Measurements from ENCODE around the gene CYBRD1. TPM values are rescaled to one million over a fixed set of nuclear protein-coding genes. Genes with fewer than 3 reads are reported as not detected.
A peak's percentile ranks its signal among the peaks of the same experiment; 100 is the strongest.

The CYBRD1 gene
- total RNA-seq: 100 to 1,000 TPM in 3 of 4 donors, 10 to 100 TPM in 1; 72.6 to 951 (median 674) TPM

- TF ChIP-seq POLR2A (IDR thresholded peaks at IDR 0.05) (peak; percentile 85 to 97), CTCF (IDR thresholded peaks at IDR 0.05) (no peak)
- H3K4me1 ChIP-seq: peaks cover 0 to 18% (median 8%) of the 10 kb centered on the region in 4 donors
- H3K4me3 ChIP-seq: peak within 1 kb of the TSS; percentile 55 to 98 (median 76)
- DNase-seq: peak in 2 of 3 donors; percentile 91
- no peaks in the 10 kb centered on the region for H3K9me3 ChIP-seq
- no peaks in the 10 kb centered on the region for H3K36me3 ChIP-seq
- peak within 1 kb of the TSS; percentile 75 to 96 (median 86) for H3K27ac ChIP-seq
- H3K27me3 ChIP-seq: no peaks in the 10 kb centered on the region
These were observed at the start of gene CYBRD1 for GRCh38 chr2:171522052-171522787. Gene CYBRD1, plus strand, starts transcription at chr2:171522474. Its CDS starts 72 bp downstream, at chr2:171522546.

- TF ChIP-seq CTCF (IDR thresholded peaks at IDR 0.05) (no peak), POLR2A (IDR thresholded peaks at IDR 0.05) (no peak)
- H3K27ac ChIP-seq: no peak overlapping the region
- H3K36me3 ChIP-seq: peaks cover 0 to 22% (median 0%) of the 10 kb centered on the region in 3 donors
- no peak for DNase-seq
- H3K9me3 ChIP-seq: no peaks in the 10 kb centered on the region
- H3K4me1 ChIP-seq: no peaks in the 10 kb centered on the region
- no peaks in the 10 kb centered on the region for H3K27me3 ChIP-seq
- no peak overlapping the region for H3K4me3 ChIP-seq
These were observed 46.3 kb upstream of the CYBRD1 start for GRCh38 chr2:171475979-171476378.

- no peak for DNase-seq
- Histone ChIP-seq H3K27ac (no peak overlapping the region), H3K27me3 (no peaks in the 10 kb centered on the region), H3K4me3 (no peak overlapping the region), H3K4me1 (no peaks in the 10 kb centered on the region), H3K9me3 (no peaks in the 10 kb centered on the region), H3K36me3 (peaks cover 0 to 16% (median 0%) of the 10 kb centered on the region in 3 donors)
- TF ChIP-seq CTCF (IDR thresholded peaks at IDR 0.05) (no peak), POLR2A (IDR thresholded peaks at IDR 0.05) (no peak)
These were observed 43.9 kb upstream of the CYBRD1 start for GRCh38 chr2:171478345-171478744.

- H3K27ac ChIP-seq: no peak overlapping the region
- H3K27me3 ChIP-seq: no peaks in the 10 kb centered on the region
- H3K4me1 ChIP-seq: no peaks in the 10 kb centered on the region
- no peak for DNase-seq
- H3K36me3 ChIP-seq: peaks cover 0 to 16% (median 0%) of the 10 kb centered on the region in 3 donors
- H3K9me3 ChIP-seq: no peaks in the 10 kb centered on the region
- H3K4me3 ChIP-seq: no peak overlapping the region
- TF ChIP-seq POLR2A (IDR thresholded peaks at IDR 0.05): no peak
- TF ChIP-seq CTCF (IDR thresholded peaks at IDR 0.05): no peak
These were observed 43.0 kb upstream of the CYBRD1 start for GRCh38 chr2:171479154-171479814.

- TF ChIP-seq POLR2A (IDR thresholded peaks at IDR 0.05) (no peak), CTCF (IDR thresholded peaks at IDR 0.05) (no peak)
- H3K27me3 ChIP-seq: no peaks in the 10 kb centered on the region
- no peaks in the 10 kb centered on the region for H3K9me3 ChIP-seq
- H3K4me3 ChIP-seq: no peak overlapping the region
- no peak for DNase-seq
- no peak overlapping the region for H3K27ac ChIP-seq
- H3K36me3 ChIP-seq: peaks cover 0 to 8% (median 0%) of the 10 kb centered on the region in 3 donors
- no peaks in the 10 kb centered on the region for H3K4me1 ChIP-seq
These were observed 41.4 kb upstream of the CYBRD1 start for GRCh38 chr2:171480908-171481307.
